Breast epithelium (tissue), 3 donors: ENCODE data around the gene PCDH7.

Source experiments
- CTCF ChIP-seq, 3 donors: fragments of 450-650 bp; IDR thresholded peaks; one replicate each; pipeline ENCODE4 v1.5.1; 2016 to 2017; ENCODE audit warnings: antibody characterized with exemption in 3 of 3, mild to moderate bottlenecking in 3 of 3, moderate library complexity in 3 of 3
- POLR2AphosphoS5 ChIP-seq, 3 donors: sonication (generic); formaldehyde crosslinking; IDR thresholded peaks; one replicate each; pipeline ENCODE4 v1.6.1; 2017; ENCODE audit warnings: antibody characterized with exemption in 3 of 3

- TF ChIP-seq CTCF (IDR thresholded peaks at IDR 0.05): no peak
- no peak for TF ChIP-seq POLR2AphosphoS5 (IDR thresholded peaks at IDR 0.05)
Observed at GRCh38 chr4:30724247-30724646, 4.1 kb downstream of the PCDH7 start.
